HepG2 (cell line): ENCODE data around the gene HS3ST3A1.

Source experiments
- JUND ChIP-seq: sonication (generic); formaldehyde crosslinking; IDR thresholded peaks from 2 replicates; pipeline ENCODE4 v1.8.0; 2022; ENCODE audit warnings: mild to moderate bottlenecking, missing genetic modification reagents
- KLF11 ChIP-seq: IDR thresholded peaks from 2 replicates; pipeline ENCODE4 v1.6.1; 2016; ENCODE audit warnings: missing compliant biosample characterization
- THAP11 ChIP-seq: IDR thresholded peaks from 2 replicates; pipeline ENCODE4 v1.6.1; 2016; ENCODE audit warnings: missing biosample characterization, missing genetic modification reagents
- ZNF576 ChIP-seq: sonication (generic); formaldehyde crosslinking; IDR thresholded peaks from 2 replicates; pipeline ENCODE4 v1.4.0; 2020; ENCODE audit warnings: mild to moderate bottlenecking, missing genetic modification reagents

DNA sequence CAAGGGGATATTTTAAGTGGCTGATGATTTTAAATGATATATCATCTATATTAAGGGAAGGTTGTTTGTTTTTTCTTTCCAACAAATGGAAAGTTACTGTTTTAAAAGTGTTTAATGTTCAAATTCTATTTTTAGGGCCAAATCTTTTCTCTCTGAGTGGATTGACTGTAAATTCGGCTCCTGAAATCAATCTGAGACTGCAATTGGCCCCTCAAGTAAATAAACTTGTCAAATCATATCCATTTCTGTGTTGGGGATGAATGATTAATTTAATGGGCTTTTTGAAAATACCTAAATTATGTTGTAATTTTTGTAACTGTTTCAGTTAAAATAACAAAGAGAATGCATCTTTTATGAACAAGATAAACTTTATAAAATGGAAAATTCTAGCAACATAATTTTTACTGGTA is 2.6 kb downstream of the HS3ST3A1 start:
- TF ChIP-seq KLF11 (CRISPR knock-in tag) = no peak
- TF ChIP-seq JUND (CRISPR knock-in tag) = no peak
- TF ChIP-seq ZNF576 (CRISPR knock-in tag) = no peak
- TF ChIP-seq THAP11 (CRISPR knock-in tag) = no peak
